Glomerular endothelial cell (primary cell): ENCODE measurements around the gene ZNF414. TPM values are rescaled to one million over a fixed set of nuclear protein-coding genes. Genes with fewer than 3 reads are reported as not detected.
"Not testable (repeated sequence)": the region's sequence is repeated elsewhere in the genome, so short reads cannot be mapped to it uniquely, and the experiment has no call there.

Experiments used
- DNase-seq: peaks from one replicate; pipeline ENCODE4 v3.0.0-alpha.2; 2011; ENCODE audit warnings: low read depth, low spot score; ENCODE audit errors: extremely low read depth
- total RNA-seq: library from RNA; depleted of rRNA; stranded (reverse); fragments of >200 nt; gene quantifications from 2 replicates; pipeline ENCODE4 v1.2.3, GENCODE V29; 2015

ZNF414 gene
- total RNA-seq, 1 donor from 2014 or later, result 23.0 TPM

DNA sequence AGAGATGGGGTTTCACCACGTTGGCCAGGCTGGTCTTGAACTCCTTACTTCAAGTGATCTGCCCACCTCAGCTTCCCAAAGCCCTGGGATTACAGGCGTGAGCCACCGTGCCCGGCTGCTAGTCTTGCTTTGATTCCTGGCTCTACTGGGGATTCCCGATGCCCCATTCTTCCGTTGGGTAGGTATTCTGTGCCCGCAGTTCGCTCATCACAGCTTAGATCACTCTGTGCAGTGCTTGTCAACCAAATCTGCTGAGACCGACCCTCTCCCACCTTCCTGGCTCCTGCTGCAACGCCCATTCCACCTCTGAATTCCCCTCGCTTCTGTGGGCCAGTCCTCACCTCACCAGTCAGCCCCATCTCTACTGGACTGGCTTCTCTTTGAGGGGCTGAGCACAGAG lies 4.6 kb upstream of the ZNF414 start:
- no peak for DNase-seq

DNA sequence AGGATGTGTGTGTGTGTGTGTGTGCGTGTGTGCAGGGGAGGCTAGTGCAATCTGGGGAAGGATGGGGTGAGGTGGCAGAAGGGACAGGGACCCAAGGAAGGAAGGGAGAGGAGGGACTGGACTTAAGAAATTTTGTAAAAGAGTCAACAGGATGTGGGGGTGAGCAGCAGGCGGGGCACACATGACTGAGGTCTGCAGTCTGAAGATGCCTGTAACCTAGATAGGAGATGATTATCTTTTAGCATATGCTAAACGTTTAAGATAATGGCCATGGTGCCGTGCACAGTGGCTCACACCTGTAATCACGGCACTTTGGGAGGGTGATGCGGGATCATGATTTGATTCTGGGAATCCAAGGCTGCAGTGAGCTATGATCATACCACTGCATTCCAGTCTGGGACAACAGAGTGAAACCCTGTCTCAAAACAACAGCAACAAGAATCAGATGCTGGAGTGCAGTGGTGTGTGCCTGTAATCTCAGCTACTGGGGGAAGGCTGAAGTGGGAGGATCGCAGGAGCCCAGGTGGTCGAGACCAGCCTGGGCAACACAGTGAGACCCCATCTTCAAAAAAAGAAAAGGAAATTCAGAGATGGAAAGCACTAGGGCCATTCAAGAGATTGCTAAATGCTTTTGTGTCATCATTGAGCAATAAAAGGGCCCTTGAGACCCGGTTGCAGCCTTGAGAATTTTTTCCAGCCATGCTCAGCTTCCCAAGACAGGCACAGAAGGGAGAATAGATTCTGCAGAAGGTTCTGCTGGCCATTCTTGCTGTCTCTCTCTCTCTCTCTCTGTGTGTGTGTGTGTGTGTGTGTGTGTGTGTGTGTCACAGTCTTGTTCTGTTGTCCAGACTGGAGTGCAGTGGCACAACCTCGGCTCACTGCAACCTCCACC lies 3.8 kb upstream of the ZNF414 start:
- no peak for DNase-seq

DNA sequence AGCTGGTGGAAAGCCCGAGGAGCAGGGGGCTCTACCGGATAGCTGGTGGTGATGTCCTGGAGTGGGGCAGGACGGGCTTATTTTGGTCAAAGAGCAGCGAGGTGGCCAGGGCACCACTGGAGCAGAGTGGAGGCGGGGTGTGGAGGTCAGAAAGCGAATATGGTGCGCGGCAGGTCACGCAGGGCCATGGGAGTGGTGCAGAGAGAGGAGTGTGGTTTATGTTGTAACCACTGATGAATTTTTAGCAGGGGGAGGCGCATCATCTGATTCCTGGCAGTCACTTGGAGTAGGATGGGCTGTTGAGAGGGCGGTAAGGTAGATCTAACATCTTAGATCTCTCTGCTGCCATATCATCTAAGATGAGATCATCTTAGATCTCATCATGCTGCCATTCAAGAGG lies 1.4 kb upstream of the ZNF414 start:
- no peak for DNase-seq

DNA sequence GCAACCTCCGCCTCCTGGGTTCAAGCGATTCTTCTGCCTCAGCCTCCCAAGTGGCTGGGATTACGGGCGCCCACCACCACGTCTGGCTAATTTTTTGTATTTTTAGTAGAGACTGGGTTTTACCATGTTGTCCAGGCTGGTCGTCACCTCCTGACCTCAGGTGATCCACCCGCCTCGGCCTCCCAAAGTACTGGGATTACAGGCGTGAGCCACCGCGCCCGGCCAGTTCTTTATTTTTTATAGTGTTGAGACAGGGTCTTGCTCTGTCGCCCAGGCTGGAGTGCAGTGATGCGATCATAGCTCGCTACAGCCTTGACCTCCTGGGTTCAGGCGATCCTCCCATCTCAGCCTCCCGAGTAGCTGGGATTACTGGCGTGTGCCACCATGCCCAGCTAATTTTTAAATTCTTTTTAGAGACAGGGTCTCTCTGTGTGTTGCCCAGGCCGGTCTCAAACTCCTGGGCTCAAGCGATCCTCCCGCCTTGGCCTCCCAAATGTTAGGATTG lies 590 bp upstream of the ZNF414 start:
- not testable (repeated sequence) for DNase-seq

DNA sequence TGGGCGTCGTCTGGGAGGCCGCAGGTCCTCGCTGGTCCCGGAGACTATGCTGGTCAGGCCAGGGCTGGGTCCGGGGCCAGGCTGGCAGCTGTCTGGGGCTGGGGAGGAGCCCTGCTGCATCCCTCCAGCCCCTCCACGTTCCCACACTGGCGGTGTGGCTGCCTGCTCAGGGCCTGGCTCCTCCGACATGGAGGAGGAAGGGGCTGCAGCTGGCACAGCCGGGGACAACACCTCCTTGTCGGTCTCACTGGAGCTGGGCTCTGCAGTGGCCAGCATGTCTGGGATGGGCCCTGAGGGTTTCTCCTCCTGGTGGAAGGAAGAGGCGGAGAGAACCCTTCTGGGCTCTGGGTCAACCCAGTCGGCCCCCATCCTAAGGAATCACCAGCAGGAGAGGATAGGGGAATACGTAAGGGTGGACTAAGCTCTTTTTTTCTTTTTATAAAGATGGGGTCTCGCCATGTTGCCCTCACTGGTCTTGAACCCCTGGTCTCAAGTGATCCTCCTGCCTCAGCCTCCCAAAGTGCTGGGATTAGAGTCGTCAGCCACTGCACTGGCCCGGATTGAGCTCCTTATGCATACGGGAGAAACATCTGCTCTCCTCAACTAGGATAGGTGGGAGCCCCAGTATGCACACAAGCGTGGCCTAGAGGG lies 806 bp downstream of the ZNF414 start:
- no peak for DNase-seq

DNA sequence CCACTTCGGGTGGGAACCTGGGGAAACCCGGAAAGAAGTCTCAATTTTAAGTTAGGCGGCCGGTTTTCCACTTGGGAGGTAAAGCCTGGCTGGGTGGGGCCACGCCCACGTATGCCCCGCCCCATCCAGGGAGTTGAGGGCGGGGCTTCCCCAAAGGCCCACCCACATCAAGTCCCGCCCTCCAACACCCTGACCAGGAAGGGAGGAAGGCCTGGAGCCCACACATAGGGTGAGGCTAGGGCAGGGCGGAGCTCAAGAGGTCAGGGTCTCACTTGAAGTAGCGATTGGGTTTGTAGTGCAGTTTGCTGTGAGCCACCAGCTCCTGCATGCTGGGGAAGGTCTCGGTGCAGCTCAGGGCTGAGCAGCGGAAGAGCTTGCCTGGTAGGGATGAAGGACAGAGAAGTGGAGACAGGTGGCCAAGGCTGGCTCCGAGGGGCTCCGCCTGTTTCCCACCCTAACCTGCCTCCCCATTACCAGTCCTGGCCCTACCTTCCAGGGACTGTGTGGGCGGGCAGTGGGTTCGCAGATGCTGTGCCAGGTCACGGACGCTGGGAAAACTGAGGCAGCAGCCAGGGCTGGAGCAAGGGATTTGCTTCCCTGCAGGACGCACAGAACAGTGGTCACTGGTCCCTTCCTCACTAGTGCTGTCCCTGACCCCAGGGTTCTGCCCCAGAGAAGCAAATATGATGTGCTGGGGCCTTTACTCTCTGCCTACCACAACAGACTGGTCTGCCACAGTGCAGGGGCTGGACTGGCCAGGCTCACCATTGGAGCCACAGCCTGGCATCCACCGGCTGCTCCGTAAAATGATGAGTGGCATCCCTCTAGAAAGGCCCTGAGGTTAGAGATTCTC lies 1.6 kb downstream of the ZNF414 start:
- no peak for DNase-seq

DNA sequence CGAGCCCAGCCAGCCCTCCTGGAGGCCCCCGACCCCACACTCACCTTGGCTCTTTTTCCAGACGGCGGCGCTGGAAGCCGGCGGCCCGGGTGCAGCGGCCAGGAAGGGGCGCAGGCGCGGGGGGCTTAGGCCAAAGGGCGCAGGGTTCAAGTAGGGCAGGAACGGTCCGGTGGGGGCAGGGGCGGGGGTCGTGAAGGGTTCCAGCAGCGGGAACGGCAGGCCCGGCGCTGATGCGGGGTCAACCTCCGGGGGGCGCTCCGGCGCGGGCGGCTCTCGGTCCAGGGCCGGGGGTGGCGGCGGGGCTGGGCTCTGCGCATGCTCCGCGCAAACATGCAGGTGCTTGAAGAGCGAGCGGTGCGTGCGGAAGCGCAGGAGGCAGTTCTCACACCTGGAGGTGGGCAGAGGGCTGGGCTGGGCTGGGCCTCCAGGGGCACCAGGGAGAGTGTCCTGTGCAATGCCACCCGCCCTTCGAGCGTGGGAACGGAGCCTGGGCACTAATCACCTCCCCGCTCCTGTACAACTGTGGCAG lies 2.3 kb downstream of the ZNF414 start:
- no peak for DNase-seq

DNA sequence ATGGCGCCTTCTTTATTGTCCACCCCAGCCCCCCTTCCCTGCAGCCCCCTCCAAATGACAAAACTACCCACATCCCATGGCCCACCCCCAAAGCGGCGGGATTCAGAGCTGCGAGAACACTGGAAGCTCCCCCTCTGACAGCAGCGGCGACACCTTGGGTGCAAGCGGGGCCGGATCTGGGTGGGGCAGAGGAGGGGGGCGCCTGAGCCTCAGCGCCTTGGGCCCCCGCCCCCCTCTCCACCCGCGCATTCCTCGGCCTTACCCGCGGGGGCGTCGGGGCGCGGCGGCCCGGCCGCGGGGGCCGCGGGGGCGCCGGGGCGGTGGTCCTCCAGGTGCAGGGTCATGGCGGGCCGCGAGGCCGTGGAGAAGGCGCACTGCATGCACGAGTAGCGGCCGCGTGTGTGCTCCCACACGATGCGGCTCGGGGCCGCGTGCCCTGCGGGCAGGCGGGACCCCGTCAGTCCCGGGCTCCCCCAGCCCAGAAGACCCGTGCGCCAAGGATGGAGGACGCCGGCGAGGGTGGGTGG lies 3.3 kb downstream of the ZNF414 start:
- DNase-seq, result no peak

DNA sequence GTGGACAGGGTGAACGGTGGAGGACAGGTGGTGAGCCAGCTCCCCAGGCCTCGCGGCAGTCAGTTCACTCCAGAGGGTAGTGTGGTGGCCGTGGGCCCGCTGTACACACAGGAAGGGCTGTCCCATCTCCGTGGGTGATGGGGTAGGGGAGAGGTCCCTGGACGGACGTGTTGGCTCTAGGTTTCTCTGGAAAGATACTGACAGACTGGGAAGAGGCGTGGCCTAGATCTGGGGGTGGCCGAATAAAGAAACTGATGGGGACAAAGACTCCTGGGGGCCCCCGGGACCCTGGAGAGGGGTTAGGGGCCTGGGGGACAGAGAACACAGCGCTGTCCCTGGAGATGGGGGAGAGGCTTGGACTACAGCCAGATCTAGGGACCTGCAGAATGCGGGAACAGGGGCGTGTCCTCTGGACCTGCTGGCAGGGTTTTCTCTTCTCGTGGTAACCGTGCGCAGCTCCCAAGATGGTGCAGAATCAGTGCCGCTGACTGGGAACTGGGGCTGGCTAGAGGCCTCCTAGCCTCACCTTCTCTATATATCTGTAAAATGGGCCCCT lies 7.5 kb downstream of the ZNF414 start:
- no peak for DNase-seq

DNA sequence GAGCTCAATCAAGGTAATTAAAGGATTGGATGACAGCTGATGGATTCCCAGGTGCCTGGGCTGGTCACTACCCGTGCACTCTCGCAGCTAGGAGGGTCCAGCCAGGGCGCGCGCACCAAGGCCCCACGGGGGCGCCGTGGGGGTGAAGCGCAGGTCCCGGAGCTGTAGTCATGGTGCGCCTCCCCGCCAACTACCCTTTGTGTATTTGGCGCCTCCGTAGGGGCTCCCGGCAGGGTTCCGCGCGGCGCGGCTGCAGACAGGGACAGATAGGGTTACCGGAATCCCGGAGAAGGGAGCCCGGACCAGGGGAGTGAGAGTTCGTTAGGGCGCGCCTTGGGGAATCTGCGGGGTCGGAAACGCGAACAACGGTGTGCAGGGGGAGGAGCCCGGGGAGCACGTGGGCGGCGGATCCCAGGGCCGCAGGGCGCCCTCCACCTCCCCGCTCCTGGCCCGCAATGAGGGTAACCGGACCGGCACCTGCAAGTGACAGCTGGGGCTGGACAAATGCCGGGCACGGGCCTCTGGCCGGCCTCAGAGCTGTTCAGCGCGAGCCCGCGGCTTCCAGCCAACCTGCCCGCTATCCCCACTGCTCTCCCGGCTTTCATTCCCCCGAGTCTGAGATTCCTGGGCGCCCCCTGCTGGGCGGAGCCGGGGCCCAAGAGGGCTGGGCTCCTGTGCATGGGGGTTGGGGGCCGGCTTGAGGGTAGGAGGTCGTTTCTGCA lies 8.1 kb downstream of the ZNF414 start:
- DNase-seq, result peak; percentile 9

DNA sequence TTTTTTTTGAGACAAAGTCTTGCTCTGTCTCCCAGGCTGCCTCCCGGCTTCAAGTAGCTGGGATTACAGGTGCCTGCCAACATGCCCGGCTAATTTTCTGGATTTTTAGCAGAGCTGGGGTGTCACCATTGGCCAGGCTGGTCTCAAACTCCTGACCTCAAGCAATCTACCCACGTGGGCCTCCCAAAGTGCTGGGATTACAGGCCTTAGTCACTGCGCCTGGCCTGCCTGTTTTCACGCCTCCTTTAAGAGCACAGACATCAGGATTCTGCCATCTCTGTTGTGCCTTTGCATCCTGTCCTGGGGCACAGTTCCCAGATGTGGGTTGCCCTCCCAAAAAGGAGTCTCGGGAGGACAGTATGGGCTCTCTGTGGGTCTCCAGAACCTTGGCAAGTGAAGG lies 9.0 kb downstream of the ZNF414 start:
- no peak for DNase-seq

DNA sequence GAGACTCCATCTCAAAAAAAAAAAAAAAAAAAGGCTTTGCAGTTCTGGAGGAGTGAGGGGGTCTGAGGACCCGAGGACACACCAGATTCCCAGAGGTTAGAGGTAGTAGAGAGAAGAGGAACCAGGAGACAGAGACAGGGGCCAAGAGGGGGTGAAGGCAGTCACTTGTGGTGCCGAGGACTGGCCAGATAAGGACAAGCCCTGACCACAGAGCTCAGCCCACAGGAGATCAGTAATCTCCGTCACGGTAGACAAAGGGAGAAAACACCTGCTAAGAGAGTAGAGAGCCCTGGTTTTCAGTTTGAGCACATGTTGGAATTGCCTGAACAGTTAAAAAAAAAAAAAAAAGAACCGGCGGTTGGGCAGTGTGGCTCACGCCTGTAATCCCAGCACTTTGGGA lies 9.8 kb downstream of the ZNF414 start:
- DNase-seq, result no peak

DNA sequence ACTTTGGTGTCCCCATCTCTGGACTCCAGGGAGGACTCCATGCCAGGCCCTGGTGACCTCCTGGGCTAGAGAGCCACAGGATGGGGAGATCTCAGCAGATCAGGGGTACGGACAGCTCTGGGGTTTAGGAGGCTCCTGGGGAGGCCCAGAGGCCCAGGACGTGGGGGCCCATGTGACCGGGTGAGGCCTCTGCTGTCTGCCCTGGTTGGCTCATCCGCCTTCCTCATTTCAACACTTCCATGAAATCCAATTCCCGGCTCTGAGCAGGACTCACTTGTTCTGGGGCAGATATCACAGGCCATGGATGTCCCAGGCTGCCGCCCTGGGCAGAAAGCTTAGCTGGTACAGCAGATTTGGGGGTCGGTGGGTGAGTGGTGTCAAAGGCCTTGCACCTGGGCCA lies 10.5 kb downstream of the ZNF414 start:
- DNase-seq, result no peak

DNA sequence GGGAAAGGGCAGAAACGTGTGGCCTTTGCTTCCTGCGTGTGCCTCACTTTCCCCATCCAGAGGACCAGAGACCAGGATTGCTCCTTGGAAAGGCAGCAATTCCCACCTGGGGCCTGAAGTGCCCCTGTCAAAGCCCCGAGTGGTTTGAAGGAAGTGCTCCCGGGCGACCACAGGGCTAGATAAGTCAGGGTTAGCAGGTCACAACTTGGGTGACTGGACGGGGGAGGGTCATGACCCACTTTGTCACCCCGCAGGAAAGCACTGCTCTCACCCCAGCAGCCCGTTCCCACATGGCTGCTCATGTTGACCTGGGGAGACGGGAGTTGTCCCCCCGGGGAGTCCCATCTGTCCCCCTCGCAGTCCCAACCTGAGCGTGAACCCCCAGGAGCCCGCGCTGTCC lies 12.0 kb downstream of the ZNF414 start:
- DNase-seq, result no peak

DNA sequence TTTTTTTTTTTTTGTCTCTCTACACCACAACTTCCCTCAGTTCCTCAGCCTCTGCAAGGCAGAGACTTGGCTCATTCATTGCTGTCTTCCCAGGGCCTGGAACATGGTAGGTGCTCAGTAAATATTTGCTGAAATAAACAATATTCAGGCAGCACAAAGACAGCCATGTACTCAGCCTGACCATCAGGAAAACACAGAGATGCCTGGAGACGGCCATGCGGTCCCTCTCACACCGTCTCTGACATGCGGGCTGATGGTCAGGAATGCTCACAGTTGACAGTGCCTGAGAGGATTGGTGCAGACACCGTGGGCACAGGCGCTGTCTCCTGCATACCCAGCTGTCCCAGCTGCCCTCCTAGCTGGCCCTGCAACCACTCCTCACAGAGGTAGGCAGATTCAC lies 12.5 kb downstream of the ZNF414 start:
- no peak for DNase-seq

DNA sequence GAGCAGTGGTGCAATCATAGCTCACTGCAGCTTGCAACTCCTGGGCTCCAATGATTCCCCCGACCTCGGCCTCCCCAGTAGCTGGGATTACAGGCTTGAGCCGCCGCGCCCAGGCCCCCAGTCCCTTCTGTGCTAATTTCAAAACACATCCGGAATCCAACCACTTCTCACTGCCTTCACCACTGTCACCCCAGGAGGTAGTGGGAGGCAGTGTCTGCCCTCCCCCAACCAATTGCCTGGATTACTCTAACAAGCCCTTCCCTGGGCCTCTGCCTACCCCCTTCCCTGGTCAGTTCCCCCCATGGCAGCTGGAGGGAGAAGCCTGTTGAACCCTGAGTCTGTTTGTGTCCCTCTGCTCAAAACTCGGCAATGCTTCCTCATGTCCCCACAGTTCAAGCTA lies 13.8 kb downstream of the ZNF414 start:
- no peak for DNase-seq

DNA sequence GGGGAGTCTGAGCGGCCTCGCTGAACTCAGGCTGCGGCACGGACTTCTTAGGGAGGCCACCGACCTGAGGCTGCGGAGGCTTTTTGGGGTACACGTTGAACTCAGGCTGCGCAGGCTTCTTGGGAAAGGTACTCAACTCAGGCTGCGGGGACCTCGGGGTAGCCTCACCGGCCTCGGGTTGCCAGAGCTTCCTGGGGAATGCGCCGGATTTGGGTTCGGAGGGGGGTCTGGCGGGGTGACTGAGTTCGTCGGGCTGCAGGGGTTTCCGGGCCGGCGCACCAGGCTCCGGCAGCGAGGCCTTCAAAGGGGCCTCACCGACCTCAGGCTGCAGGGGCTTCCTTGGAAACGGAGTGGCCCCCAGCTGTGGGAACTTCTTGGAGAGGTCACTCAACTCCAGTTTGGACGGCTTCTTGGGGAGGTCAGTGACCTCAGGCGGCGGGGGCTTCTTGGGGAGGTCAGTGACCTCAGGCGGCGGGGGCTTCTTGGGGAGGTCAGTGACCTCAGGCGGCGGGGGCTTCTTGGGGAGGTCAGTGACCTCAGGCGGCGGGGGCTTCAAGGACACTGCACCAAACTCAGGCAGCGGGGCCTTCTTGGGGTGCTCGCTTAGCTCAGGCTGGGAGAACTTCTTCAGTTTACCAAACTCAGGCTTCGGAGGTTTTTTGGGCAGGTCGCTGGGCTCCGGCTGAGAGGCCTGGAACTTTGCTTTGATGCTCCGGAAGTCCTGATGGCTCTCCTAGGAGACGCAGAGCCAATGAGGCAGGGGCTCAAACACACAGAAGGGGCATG lies 14.7 kb downstream of the ZNF414 start:
- no peak for DNase-seq

DNA sequence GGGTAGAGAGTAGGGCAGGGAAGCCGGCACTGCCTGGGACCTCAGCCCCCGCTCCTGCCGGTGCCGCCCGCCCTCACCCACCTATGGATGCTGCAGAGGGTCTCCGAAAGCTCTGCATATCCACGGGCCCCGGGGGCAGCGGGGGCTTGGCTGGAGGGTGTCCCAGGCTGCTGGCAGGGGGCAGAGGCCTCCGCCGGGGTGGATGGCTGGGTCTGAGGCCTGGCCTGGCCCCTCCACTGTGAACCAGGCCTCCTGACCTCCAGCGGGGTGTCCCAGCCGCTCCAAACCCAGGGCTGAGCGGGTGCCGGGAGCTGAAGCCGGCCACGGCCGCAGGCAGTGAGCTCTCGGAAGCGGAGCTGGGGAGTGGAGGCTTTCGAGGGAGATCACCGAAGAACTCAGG lies 15.7 kb downstream of the ZNF414 start:
- no peak for DNase-seq

DNA sequence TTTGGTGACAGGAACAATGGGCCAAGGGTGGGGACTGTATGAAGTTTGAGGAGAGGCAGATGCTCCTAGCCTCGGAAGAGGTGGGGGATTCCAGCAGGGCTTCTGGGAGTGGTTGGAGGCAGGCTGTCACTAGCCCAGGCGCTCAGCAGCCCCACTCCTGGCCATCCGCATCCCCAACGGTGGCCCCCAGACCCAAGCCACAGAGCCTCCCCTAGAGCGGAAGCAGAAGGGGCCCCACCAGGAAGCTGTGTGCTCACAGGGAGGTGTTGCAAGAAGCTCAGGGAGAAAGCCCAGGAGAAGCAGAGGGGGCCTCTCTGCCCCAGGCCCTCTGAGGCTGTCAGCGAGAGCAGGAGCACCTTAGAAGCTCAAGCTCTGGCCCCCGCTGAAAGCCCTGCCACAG lies 19.8 kb downstream of the ZNF414 start:
- no peak for DNase-seq
